HG02623 (cell line): ENCODE measurements around the gene MICALL2.
"Not testable (repeated sequence)": the region's sequence is repeated elsewhere in the genome, so short reads cannot be mapped to it uniquely, and the experiment has no call there.

Experiments
- ATAC-seq: cut with Tn5 transposase; IDR thresholded peaks from one replicate; pipeline ENCODE4 v1.9.1; 2021; ENCODE audit warnings: moderate library complexity; ENCODE audit not compliant: unreplicated experiment

The MICALL2 gene

GRCh38 chr7:1449951-1450350 lies 9.3 kb downstream of the MICALL2 start:
- no peak for ATAC-seq

- no peak for ATAC-seq
Measured at GRCh38 chr7:1449501-1449900, 9.8 kb downstream of the MICALL2 start.

- ATAC-seq, result no peak
Measured at GRCh38 chr7:1448958-1449357, 10.3 kb downstream of the MICALL2 start.

GRCh38 chr7:1447551-1448244 lies 11.6 kb downstream of the MICALL2 start:
- ATAC-seq, result no peak

GRCh38 chr7:1447112-1447511 lies 12.2 kb downstream of the MICALL2 start:
- ATAC-seq, result no peak

- no peak for ATAC-seq
Measured at GRCh38 chr7:1446620-1447032, 12.6 kb downstream of the MICALL2 start.

GRCh38 chr7:1446026-1446425 lies 13.2 kb downstream of the MICALL2 start:
- ATAC-seq, result not testable (repeated sequence)

GRCh38 chr7:1445341-1445740 lies 13.9 kb downstream of the MICALL2 start:
- ATAC-seq, result no peak

- no peak for ATAC-seq
Measured at GRCh38 chr7:1444925-1445322, 14.3 kb downstream of the MICALL2 start.

GRCh38 chr7:1444214-1444924 lies 14.9 kb downstream of the MICALL2 start:
- no peak for ATAC-seq

- ATAC-seq, result not testable (repeated sequence)
Measured at GRCh38 chr7:1443587-1444200, 15.6 kb downstream of the MICALL2 start.

- ATAC-seq, result no peak
Measured at GRCh38 chr7:1442355-1443124, 16.7 kb downstream of the MICALL2 start.

- ATAC-seq, result no peak
Measured at GRCh38 chr7:1441615-1442354, 17.5 kb downstream of the MICALL2 start.

GRCh38 chr7:1440620-1441019 lies 18.6 kb downstream of the MICALL2 start:
- no peak for ATAC-seq

- ATAC-seq, result no peak
Measured at GRCh38 chr7:1439373-1440363, 19.6 kb downstream of the MICALL2 start.

- no peak for ATAC-seq
Measured at GRCh38 chr7:1438821-1439220, 20.4 kb downstream of the MICALL2 start.

- ATAC-seq, result no peak
Measured at GRCh38 chr7:1438208-1438607, 21.1 kb downstream of the MICALL2 start.

- ATAC-seq, result no peak
Measured at GRCh38 chr7:1437155-1437880, 22.0 kb downstream of the MICALL2 start.

GRCh38 chr7:1436608-1437007 lies 22.7 kb downstream of the MICALL2 start:
- ATAC-seq, result no peak
